ENCODE data around the gene UBE2D3. TPM values are rescaled to one million over a fixed set of nuclear protein-coding genes. Genes with fewer than 3 reads are reported as not detected.

The UBE2D3 gene
- polyA plus RNA-seq, 1 donor from 2014 or later = 373 TPM

DNA sequence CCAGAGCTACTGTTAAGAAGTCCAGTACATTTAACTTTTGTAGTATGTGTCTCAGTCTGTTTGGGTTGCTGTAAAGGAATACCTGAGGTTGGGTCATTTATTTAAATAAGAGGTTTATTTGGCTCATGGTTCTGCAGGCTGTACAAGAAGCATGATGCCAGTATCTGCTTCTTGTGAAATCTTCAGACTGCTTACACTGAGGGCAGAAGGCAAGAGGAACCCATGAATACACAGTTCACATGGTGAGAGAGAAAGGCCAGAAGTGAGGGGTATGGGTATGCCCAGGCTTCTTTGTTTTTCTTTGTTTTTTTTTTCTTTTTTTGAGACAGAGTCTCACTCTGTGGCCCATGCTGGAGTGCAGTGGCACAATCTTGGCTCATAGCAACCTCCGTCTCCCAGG lies 35.4 kb upstream of the UBE2D3 start:
- Histone ChIP-seq H3K27ac (ENCODE audit: low read length) (no peak overlapping the region), H3K36me3 (ENCODE audit: insufficient read depth, low read length) (no peaks in the 10 kb centered on the region), H3K4me3 (ENCODE audit: low read length) (no peak overlapping the region), H3F3A (ENCODE audit: insufficient read depth, low read length, poor library complexity, severe bottlenecking) (no peaks in the 10 kb centered on the region), H3K79me2 (replicated peaks; ENCODE audit: insufficient read depth, low read length) (no peaks in the 10 kb centered on the region), H3K9me2 (ENCODE audit: insufficient read depth, low read length) (no peaks in the 10 kb centered on the region), H2AFZ (ENCODE audit: low read depth, low read length) (no peak overlapping the region), H4K20me1 (ENCODE audit: insufficient read depth) (no peaks in the 10 kb centered on the region), H3K9me3 (ENCODE audit: low read length) (no peaks in the 10 kb centered on the region), H3K9ac (ENCODE audit: low read length) (no peak overlapping the region), H3K4me2 (ENCODE audit: low read length) (no peak overlapping the region), H3K27me3 (ENCODE audit: insufficient read depth, low read depth, low read length) (no peaks in the 10 kb centered on the region)
- no peak for TF ChIP-seq EZH2 (IDR thresholded peaks at IDR 0.05; ENCODE audit: borderline replicate concordance, insufficient read depth, low read length, poor library complexity, severe bottlenecking)
- TF ChIP-seq MXI1 (conservative IDR thresholded peaks at IDR 0.05; ENCODE audit: poor library complexity, severe bottlenecking) = no peak
- TF ChIP-seq, protein P1, sequence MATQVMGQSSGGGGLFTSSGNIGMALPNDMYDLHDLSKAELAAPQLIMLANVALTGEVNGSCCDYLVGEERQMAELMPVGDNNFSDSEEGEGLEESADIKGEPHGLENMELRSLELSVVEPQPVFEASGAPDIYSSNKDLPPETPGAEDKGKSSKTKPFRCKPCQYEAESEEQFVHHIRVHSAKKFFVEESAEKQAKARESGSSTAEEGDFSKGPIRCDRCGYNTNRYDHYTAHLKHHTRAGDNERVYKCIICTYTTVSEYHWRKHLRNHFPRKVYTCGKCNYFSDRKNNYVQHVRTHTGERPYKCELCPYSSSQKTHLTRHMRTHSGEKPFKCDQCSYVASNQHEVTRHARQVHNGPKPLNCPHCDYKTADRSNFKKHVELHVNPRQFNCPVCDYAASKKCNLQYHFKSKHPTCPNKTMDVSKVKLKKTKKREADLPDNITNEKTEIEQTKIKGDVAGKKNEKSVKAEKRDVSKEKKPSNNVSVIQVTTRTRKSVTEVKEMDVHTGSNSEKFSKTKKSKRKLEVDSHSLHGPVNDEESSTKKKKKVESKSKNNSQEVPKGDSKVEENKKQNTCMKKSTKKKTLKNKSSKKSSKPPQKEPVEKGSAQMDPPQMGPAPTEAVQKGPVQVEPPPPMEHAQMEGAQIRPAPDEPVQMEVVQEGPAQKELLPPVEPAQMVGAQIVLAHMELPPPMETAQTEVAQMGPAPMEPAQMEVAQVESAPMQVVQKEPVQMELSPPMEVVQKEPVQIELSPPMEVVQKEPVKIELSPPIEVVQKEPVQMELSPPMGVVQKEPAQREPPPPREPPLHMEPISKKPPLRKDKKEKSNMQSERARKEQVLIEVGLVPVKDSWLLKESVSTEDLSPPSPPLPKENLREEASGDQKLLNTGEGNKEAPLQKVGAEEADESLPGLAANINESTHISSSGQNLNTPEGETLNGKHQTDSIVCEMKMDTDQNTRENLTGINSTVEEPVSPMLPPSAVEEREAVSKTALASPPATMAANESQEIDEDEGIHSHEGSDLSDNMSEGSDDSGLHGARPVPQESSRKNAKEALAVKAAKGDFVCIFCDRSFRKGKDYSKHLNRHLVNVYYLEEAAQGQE (IDR thresholded peaks at IDR 0.05; ENCODE audit: borderline replicate concordance) = no peak
- no peak for TF ChIP-seq TAF1 (IDR thresholded peaks at IDR 0.05; ENCODE audit: low read depth)
- no peak for TF ChIP-seq POLR2AphosphoS5 (IDR thresholded peaks at IDR 0.05)
- no peak for TF ChIP-seq EP300 (conservative IDR thresholded peaks at IDR 0.05; ENCODE audit: poor library complexity, severe bottlenecking)
- TF ChIP-seq SMC3 (conservative IDR thresholded peaks at IDR 0.05; ENCODE audit: poor library complexity) = no peak
- TF ChIP-seq RAD21 (conservative IDR thresholded peaks at IDR 0.05) = no peak

DNA sequence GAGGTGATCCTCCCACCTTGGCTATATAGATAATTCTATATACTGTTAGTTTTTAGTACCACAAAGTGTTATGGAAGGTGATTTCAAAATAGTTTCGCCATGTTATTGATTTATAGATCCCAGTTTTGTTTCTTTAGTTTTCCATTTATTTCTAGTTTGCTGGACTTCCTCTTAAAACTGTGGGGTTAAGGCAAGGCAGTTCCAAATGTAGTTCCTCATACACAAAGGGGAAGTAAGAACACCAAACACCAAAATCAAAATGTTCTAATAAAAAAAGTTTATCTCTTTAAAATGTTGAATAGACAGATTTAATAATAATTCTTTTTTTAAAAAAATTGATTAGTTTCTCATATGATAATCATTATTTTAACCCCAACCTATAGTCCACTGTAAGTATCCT lies 34.7 kb upstream of the UBE2D3 start:
- Histone ChIP-seq H3K4me3 (ENCODE audit: low read length) (no peak overlapping the region), H3K79me2 (replicated peaks; ENCODE audit: insufficient read depth, low read length) (no peaks in the 10 kb centered on the region), H3K27ac (ENCODE audit: low read length) (no peak overlapping the region), H3K27me3 (ENCODE audit: insufficient read depth, low read depth, low read length) (no peaks in the 10 kb centered on the region), H3K9me2 (ENCODE audit: insufficient read depth, low read length) (no peaks in the 10 kb centered on the region), H3K4me2 (ENCODE audit: low read length) (no peak overlapping the region), H2AFZ (ENCODE audit: low read depth, low read length) (no peak overlapping the region), H3K9ac (ENCODE audit: low read length) (no peak overlapping the region), H4K20me1 (ENCODE audit: insufficient read depth) (no peaks in the 10 kb centered on the region), H3F3A (ENCODE audit: insufficient read depth, low read length, poor library complexity, severe bottlenecking) (no peaks in the 10 kb centered on the region), H3K36me3 (ENCODE audit: insufficient read depth, low read length) (no peaks in the 10 kb centered on the region), H3K9me3 (ENCODE audit: low read length) (no peaks in the 10 kb centered on the region)
- TF ChIP-seq, protein P2, sequence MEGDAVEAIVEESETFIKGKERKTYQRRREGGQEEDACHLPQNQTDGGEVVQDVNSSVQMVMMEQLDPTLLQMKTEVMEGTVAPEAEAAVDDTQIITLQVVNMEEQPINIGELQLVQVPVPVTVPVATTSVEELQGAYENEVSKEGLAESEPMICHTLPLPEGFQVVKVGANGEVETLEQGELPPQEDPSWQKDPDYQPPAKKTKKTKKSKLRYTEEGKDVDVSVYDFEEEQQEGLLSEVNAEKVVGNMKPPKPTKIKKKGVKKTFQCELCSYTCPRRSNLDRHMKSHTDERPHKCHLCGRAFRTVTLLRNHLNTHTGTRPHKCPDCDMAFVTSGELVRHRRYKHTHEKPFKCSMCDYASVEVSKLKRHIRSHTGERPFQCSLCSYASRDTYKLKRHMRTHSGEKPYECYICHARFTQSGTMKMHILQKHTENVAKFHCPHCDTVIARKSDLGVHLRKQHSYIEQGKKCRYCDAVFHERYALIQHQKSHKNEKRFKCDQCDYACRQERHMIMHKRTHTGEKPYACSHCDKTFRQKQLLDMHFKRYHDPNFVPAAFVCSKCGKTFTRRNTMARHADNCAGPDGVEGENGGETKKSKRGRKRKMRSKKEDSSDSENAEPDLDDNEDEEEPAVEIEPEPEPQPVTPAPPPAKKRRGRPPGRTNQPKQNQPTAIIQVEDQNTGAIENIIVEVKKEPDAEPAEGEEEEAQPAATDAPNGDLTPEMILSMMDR (IDR thresholded peaks at IDR 0.05; ENCODE audit: poor library complexity, severe bottlenecking) = no peak
- TF ChIP-seq EP300 (conservative IDR thresholded peaks at IDR 0.05; ENCODE audit: poor library complexity, severe bottlenecking) (no peak), SMC3 (conservative IDR thresholded peaks at IDR 0.05; ENCODE audit: poor library complexity) (no peak), MXI1 (conservative IDR thresholded peaks at IDR 0.05; ENCODE audit: poor library complexity, severe bottlenecking) (no peak), RAD21 (conservative IDR thresholded peaks at IDR 0.05) (no peak), EZH2 (IDR thresholded peaks at IDR 0.05; ENCODE audit: borderline replicate concordance, insufficient read depth, low read length, poor library complexity, severe bottlenecking) (no peak), TAF1 (IDR thresholded peaks at IDR 0.05; ENCODE audit: low read depth) (no peak), POLR2AphosphoS5 (IDR thresholded peaks at IDR 0.05) (no peak)
- TF ChIP-seq, protein P1 (IDR thresholded peaks at IDR 0.05; ENCODE audit: borderline replicate concordance) = no peak

Data from neural cell (in vitro differentiated cells).